ENCODE results near the gene GSKIP.

DNA sequence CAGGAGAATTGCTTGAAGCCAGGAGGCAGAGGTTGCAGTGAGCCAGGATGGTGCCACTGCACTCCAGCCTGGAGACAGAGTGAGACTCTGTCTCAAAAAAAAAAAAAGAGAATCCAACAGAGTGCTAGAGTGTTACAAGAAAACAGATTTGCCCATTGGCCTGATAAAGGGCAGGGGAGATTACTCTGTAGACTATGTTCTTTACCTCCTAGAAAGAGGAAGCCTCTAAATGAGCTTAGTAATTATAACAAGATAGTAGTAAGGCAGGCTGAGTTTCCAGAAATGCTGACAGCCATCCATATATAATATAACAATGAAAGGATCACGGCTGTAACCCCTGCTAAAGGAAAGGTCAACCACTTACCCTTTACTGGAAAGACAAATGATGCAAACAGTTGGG, 53.0 kb downstream of the GSKIP start:
- no peak for TF ChIP-seq POLR2A (IDR thresholded peaks at IDR 0.05)
- no peak for TF ChIP-seq CTCF (IDR thresholded peaks at IDR 0.05)
